Measurements from ENCODE around the gene SLC6A16.
"Not testable (repeated sequence)": the region's sequence is repeated elsewhere in the genome, so short reads cannot be mapped to it uniquely, and the experiment has no call there.

Gene SLC6A16

GRCh38 chr19:49328741-49329140 lies 3.8 kb upstream of the SLC6A16 start:
- no peak for DNase-seq

- DNase-seq: no peak
Observed at GRCh38 chr19:49327878-49328544, 3.0 kb upstream of the SLC6A16 start.

- DNase-seq: no peak
Observed at GRCh38 chr19:49326165-49326704, 1.2 kb upstream of the SLC6A16 start.

- DNase-seq: not testable (repeated sequence)
Observed at GRCh38 chr19:49325756-49326155, 765 bp upstream of the SLC6A16 start.

GRCh38 chr19:49318296-49318695 lies 6.7 kb downstream of the SLC6A16 start:
- no peak for DNase-seq

- DNase-seq: no peak
Observed at GRCh38 chr19:49316284-49316683, 8.7 kb downstream of the SLC6A16 start.

- no peak for DNase-seq
Observed at GRCh38 chr19:49315111-49315510, 9.9 kb downstream of the SLC6A16 start.

GRCh38 chr19:49309087-49309486 lies 15.9 kb downstream of the SLC6A16 start:
- DNase-seq: no peak

- DNase-seq: not testable (repeated sequence)
Observed at GRCh38 chr19:49306734-49307133, 18.3 kb downstream of the SLC6A16 start.

- no peak for DNase-seq
Observed at GRCh38 chr19:49301866-49302252, 23.1 kb downstream of the SLC6A16 start.

- DNase-seq: peak in 1 of 2 experiments; percentile 13
Observed at GRCh38 chr19:49301165-49301865, 23.7 kb downstream of the SLC6A16 start.

- not testable (repeated sequence) for DNase-seq
Observed at GRCh38 chr19:49298653-49299052, 26.3 kb downstream of the SLC6A16 start.

GRCh38 chr19:49297403-49297802 lies 27.6 kb downstream of the SLC6A16 start:
- DNase-seq: no peak

GRCh38 chr19:49295208-49295880 lies 29.6 kb downstream of the SLC6A16 start:
- DNase-seq: no peak

- no peak for DNase-seq
Observed at GRCh38 chr19:49294401-49294800, 30.6 kb downstream of the SLC6A16 start.

- no peak for DNase-seq
Observed at GRCh38 chr19:49290517-49290916, 34.5 kb downstream of the SLC6A16 start.

- DNase-seq: not testable (repeated sequence)
Observed at GRCh38 chr19:49289286-49289685, 35.7 kb downstream of the SLC6A16 start.

GRCh38 chr19:49288205-49288604 lies 36.8 kb downstream of the SLC6A16 start:
- DNase-seq: not testable (repeated sequence)

- DNase-seq: no peak
Observed at GRCh38 chr19:49287141-49287770, 37.7 kb downstream of the SLC6A16 start.

GRCh38 chr19:49282184-49282583 lies 42.8 kb downstream of the SLC6A16 start:
- no peak for DNase-seq

GRCh38 chr19:49272204-49272603 lies 52.8 kb downstream of the SLC6A16 start:
- no peak for DNase-seq

GRCh38 chr19:49271080-49271753 lies 53.8 kb downstream of the SLC6A16 start:
- no peak for DNase-seq

GRCh38 chr19:49266409-49266808 lies 58.6 kb downstream of the SLC6A16 start:
- DNase-seq: peak; percentile 3 to 14

Data from NCI-H2081 (cell line).